Keratinocyte (primary cell): ENCODE measurements around the gene ACTRT3. TPM values are rescaled to one million over a fixed set of nuclear protein-coding genes. Genes with fewer than 3 reads are reported as not detected.
A peak's percentile ranks its signal among the peaks of the same experiment; 100 is the strongest.

Experiments used
- DNase-seq: peaks from one replicate; pipeline ENCODE4 v3.0.0-alpha.2; 2011; ENCODE audit warnings: low read depth, missing footprints, low spot score
- FAIRE-seq: peaks from 2 replicates; lab custom pipeline; 2011; peaks lifted over from hg19 to GRCh38; lab: Jason Lieb, UNC
- H2AFZ ChIP-seq: 2 replicates; pipeline ENCODE4 v1.6.0; 2012; ENCODE audit warnings: low read length, control low read depth, inconsistent platforms; ENCODE audit not compliant: control insufficient read depth
- H3K27ac ChIP-seq: 2 replicates; pipeline ENCODE4 v1.5.1; 2011; ENCODE audit warnings: low read length; ENCODE audit not compliant: control insufficient read depth, insufficient read depth
- H3K27me3 ChIP-seq: 3 replicates; pipeline ENCODE4 v1.6.0; 2011; ENCODE audit warnings: low read length; ENCODE audit not compliant: control insufficient read depth, insufficient read depth; ENCODE audit errors: extremely low read depth
- H3K36me3 ChIP-seq, 2 experiments: 2 replicates in 1 of 2; 3 replicates in 1 of 2; pipeline ENCODE4 v1.5.1; 2011; ENCODE audit warnings: low read length in 2 of 2, mild to moderate bottlenecking in 1 of 2; ENCODE audit not compliant: control insufficient read depth in 2 of 2, insufficient read depth in 2 of 2; ENCODE audit errors: extremely low read depth in 1 of 2
- H3K4me1 ChIP-seq: 3 replicates; pipeline ENCODE4 v1.5.1; 2011; ENCODE audit warnings: low read length; ENCODE audit not compliant: control insufficient read depth, insufficient read depth; ENCODE audit errors: extremely low read depth
- H3K4me2 ChIP-seq: 3 replicates; pipeline ENCODE4 v1.6.0; 2011; ENCODE audit warnings: low read depth, low read length; ENCODE audit not compliant: control insufficient read depth, insufficient read depth; ENCODE audit errors: extremely low read depth
- H3K4me3 ChIP-seq, 3 experiments: fragments of 200-600 bp in 1 of 3; sonication (generic) in 1 of 3; 2 replicates in 2 of 3; 3 replicates in 1 of 3; pipeline ENCODE4 v1.5.1; 2011 to 2016; ENCODE audit warnings: low read length in 3 of 3, mild to moderate bottlenecking in 3 of 3, control low read depth in 2 of 3, inconsistent platforms in 1 of 3, low read depth in 1 of 3, mixed read lengths in 1 of 3, mixed run types in 1 of 3, moderate library complexity in 1 of 3; ENCODE audit not compliant: control insufficient read depth in 2 of 3, insufficient read depth in 2 of 3; ENCODE audit errors: extremely low read depth in 1 of 3
- H3K79me2 ChIP-seq: 2 replicates; pipeline ENCODE4 v1.6.0; 2012; ENCODE audit warnings: low read length; ENCODE audit not compliant: control insufficient read depth, insufficient read depth
- H3K9ac ChIP-seq: 3 replicates; pipeline ENCODE4 v1.6.0; 2011; ENCODE audit warnings: low read length; ENCODE audit not compliant: control insufficient read depth, insufficient read depth; ENCODE audit errors: extremely low read depth
- H3K9me1 ChIP-seq: 3 replicates; pipeline ENCODE4 v1.6.0; 2011; ENCODE audit warnings: low read length; ENCODE audit not compliant: control insufficient read depth, insufficient read depth; ENCODE audit errors: extremely low read depth
- H3K9me3 ChIP-seq: 2 replicates; pipeline ENCODE4 v1.5.1; 2012; ENCODE audit warnings: low read depth, low read length; ENCODE audit not compliant: control insufficient read depth
- H4K20me1 ChIP-seq: 3 replicates; pipeline ENCODE4 v1.6.0; 2011; ENCODE audit warnings: low read length; ENCODE audit not compliant: control insufficient read depth, insufficient read depth; ENCODE audit errors: extremely low read depth
- EZH2 ChIP-seq: IDR thresholded peaks from one replicate; pipeline ENCODE4 v1.6.1; 2012; ENCODE audit warnings: inconsistent platforms, mild to moderate bottlenecking, low read length, moderate library complexity
- dilution Hi-C: fragments of 300-500 bp; cut with MboI; formaldehyde crosslinking; loops from one replicate; pipeline ENCODE4 v1.7.0; 2020; ENCODE audit warnings: low sequenced_read_pairs; ENCODE audit not compliant: extremely low pct_ligation_motif_present
- polyA plus RNA-seq, 5 experiments: library from polyadenylated mRNA; depleted of rRNA in 3 of 5; stranded (reverse) in 3 of 5; stranded (forward) in 1 of 5; unstranded in 1 of 5; fragments of >200 nt; gene quantifications; 1 replicate in 1 of 5; 2 replicates in 3 of 5; 3 replicates in 1 of 5; pipeline versions ENCODE4 v1.2.1 to v1.2.3, GENCODE V29; 2011 to 2012; ENCODE audit warnings: missing spikeins in 2 of 5, low read depth in 1 of 5, low replicate concordance in 1 of 5
- TF ChIP-seq, protein P1 (sequence below), 3 experiments: IDR thresholded peaks in 1 of 3; conservative IDR thresholded peaks in 1 of 3; optimal IDR thresholded peaks in 1 of 3; 2 replicates in 2 of 3; 3 replicates in 1 of 3; pipeline versions ENCODE3 to v1.5.1; 2011; ENCODE audit warnings: low read length in 3 of 3, mild to moderate bottlenecking in 3 of 3, moderate library complexity in 2 of 3, control low read depth in 1 of 3, inconsistent platforms in 1 of 3; ENCODE audit not compliant: insufficient read depth in 2 of 3; ENCODE audit errors: extremely low read depth in 1 of 3

ACTRT3 gene
- polyA plus RNA-seq, 1 donor (not counting 4 experiments of a cell fraction or from before 2014, with no cell fraction given), result 2.9 TPM

DNA sequence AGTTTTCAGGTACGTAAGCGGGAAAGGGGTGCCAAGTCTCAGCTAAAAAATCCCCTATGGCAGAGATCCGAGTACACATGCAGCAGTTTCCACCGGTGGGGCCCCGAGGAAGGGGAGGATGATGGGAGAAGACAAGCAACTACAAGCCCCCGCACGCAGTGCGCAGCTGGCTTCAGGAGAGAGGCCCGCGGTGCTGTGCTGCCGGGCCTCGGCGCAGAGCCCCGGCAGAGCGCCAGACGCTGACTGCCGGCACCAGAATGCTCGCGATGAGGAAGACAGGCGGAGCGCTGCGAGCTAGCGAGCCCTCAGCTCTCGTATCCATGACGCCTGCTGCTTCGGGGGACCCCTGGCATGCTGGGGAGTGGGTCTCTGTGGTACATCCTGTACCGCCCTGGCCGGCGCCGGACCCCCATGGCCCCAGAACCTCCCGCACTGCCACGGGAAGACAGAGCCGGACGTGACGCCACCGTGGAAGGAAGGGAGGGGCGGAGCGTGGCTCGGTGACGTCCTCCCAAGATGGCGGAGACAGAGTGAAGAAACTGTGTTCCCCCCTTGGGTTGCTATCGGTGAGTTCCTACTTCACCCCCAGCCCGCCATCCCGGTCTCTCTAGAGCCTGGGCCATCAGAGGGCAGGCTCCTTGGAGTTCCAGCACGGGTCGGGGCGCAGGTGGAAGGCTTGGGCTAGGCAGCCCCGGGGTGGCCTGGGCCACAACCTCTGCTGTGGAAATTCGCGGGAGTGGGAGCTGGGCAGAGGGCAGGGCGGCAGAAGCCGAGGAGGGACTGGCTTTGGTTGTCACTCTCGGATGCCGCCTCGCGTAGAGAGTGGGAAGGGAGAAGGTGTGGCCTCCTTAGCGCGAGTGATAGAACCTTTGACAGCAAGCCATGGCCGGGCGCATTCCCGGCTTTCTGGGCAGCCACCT is 3.8 kb upstream of the ACTRT3 start, which contains the start of gene MYNN:
MYNN (plus strand) TSS at position 500 of the 920 bp plus-strand sequence. CDS start 900 bp downstream, outside the sequence.
- FAIRE-seq, result peak; percentile 84

DNA sequence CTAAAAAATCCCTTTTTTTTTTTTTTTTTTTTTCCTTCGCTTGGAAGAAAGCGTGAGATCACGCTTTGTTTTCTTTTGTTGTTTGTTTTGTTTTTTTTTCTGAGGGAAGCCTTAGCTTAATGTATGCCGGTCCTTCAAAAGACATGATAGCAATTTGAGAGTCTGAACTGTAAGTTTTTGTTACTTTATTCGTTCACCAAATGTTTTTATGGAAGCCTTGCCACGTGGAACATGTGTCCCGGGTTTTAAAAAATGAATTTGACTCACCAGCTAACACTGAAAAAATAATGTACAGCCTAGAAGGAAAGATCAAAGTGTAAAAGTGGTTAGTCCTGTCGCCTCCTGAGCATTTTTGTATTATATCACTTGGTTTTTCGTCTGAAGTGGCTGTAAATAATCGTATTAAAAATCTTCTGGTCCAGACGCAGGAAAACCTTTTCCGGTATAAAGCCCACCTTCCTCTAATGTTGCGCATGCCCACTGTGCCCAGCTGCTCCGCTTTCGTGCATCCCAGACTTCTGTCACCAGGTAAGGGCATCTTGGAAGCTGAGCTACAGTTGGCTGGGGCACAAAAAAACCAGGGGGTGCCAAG is 3.0 kb upstream of the ACTRT3 start:
- Histone ChIP-seq H2AFZ (peak overlapping the region; percentile 90), H3K9me1 (no peaks in the 10 kb centered on the region), H4K20me1 (no peaks in the 10 kb centered on the region), H3K4me3 (peak overlapping the region; percentile 75 to 97 (median 76)), H3K36me3 (peaks cover 3 to 12% of the 10 kb centered on the region in 2 experiments), H3K79me2 (peaks cover 33% of the 10 kb centered on the region), H3K9ac (peak overlapping the region; percentile 99), H3K9me3 (no peaks in the 10 kb centered on the region), H3K27me3 (no peaks in the 10 kb centered on the region), H3K27ac (peak overlapping the region; percentile 98), H3K4me1 (peaks cover 18% of the 10 kb centered on the region), H3K4me2 (peak overlapping the region; percentile 93)
- TF ChIP-seq, protein P1, sequence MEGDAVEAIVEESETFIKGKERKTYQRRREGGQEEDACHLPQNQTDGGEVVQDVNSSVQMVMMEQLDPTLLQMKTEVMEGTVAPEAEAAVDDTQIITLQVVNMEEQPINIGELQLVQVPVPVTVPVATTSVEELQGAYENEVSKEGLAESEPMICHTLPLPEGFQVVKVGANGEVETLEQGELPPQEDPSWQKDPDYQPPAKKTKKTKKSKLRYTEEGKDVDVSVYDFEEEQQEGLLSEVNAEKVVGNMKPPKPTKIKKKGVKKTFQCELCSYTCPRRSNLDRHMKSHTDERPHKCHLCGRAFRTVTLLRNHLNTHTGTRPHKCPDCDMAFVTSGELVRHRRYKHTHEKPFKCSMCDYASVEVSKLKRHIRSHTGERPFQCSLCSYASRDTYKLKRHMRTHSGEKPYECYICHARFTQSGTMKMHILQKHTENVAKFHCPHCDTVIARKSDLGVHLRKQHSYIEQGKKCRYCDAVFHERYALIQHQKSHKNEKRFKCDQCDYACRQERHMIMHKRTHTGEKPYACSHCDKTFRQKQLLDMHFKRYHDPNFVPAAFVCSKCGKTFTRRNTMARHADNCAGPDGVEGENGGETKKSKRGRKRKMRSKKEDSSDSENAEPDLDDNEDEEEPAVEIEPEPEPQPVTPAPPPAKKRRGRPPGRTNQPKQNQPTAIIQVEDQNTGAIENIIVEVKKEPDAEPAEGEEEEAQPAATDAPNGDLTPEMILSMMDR (optimal IDR thresholded peaks at IDR 0.05 in 1 of 3, IDR thresholded peaks at IDR 0.05 in 1 of 3, conservative IDR thresholded peaks at IDR 0.05 in 1 of 3; ENCODE audit: extremely low read depth in 1 of 3, insufficient read depth in 2 of 3, low read length in 3 of 3), result no peak
- TF ChIP-seq EZH2, result no peak
- dilution Hi-C loops, result no loop called here
- DNase-seq (peak; percentile 32), FAIRE-seq (no peak)

More for the DNA sequence above, 3.8 kb upstream of the ACTRT3 start, which contains the start of gene MYNN:
- dilution Hi-C loops, result no loop called here
- Histone ChIP-seq H4K20me1 (no peaks in the 10 kb centered on the region), H3K4me3 (peak within 1 kb of the TSS; percentile 75 to 97 (median 76)), H3K9ac (peak within 1 kb of the TSS; percentile 99), H3K9me1 (no peaks in the 10 kb centered on the region), H2AFZ (peak within 1 kb of the TSS; percentile 97), H3K4me2 (peak within 1 kb of the TSS; percentile 93), H3K9me3 (no peaks in the 10 kb centered on the region), H3K27me3 (no peaks in the 10 kb centered on the region), H3K79me2 (peaks cover 40% of the 10 kb centered on the region), H3K4me1 (peaks cover 18% of the 10 kb centered on the region), H3K36me3 (peaks cover 3 to 12% of the 10 kb centered on the region in 2 experiments), H3K27ac (peak within 1 kb of the TSS; percentile 98)
- peak; percentile 25 for DNase-seq
- TF ChIP-seq, protein P1 (optimal IDR thresholded peaks at IDR 0.05 in 1 of 3, IDR thresholded peaks at IDR 0.05 in 1 of 3, conservative IDR thresholded peaks at IDR 0.05 in 1 of 3; ENCODE audit: extremely low read depth in 1 of 3, insufficient read depth in 2 of 3, low read length in 3 of 3), result peak in 2 of 3 experiments; percentile 8 to 10
- no peak for TF ChIP-seq EZH2
